Measurements from ENCODE around the gene ICAM5. TPM values are rescaled to one million over a fixed set of nuclear protein-coding genes. Genes with fewer than 3 reads are reported as not detected.
"Not testable (repeated sequence)": the region's sequence is repeated elsewhere in the genome, so short reads cannot be mapped to it uniquely, and the experiment has no call there.

The ICAM5 gene, protein sequence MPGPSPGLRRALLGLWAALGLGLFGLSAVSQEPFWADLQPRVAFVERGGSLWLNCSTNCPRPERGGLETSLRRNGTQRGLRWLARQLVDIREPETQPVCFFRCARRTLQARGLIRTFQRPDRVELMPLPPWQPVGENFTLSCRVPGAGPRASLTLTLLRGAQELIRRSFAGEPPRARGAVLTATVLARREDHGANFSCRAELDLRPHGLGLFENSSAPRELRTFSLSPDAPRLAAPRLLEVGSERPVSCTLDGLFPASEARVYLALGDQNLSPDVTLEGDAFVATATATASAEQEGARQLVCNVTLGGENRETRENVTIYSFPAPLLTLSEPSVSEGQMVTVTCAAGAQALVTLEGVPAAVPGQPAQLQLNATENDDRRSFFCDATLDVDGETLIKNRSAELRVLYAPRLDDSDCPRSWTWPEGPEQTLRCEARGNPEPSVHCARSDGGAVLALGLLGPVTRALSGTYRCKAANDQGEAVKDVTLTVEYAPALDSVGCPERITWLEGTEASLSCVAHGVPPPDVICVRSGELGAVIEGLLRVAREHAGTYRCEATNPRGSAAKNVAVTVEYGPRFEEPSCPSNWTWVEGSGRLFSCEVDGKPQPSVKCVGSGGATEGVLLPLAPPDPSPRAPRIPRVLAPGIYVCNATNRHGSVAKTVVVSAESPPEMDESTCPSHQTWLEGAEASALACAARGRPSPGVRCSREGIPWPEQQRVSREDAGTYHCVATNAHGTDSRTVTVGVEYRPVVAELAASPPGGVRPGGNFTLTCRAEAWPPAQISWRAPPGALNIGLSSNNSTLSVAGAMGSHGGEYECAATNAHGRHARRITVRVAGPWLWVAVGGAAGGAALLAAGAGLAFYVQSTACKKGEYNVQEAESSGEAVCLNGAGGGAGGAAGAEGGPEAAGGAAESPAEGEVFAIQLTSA
- 0.73 TPM for polyA plus RNA-seq (2013, experiment 1 of 2)
- 0.84 TPM for polyA plus RNA-seq (2013, experiment 2 of 2)

DNA sequence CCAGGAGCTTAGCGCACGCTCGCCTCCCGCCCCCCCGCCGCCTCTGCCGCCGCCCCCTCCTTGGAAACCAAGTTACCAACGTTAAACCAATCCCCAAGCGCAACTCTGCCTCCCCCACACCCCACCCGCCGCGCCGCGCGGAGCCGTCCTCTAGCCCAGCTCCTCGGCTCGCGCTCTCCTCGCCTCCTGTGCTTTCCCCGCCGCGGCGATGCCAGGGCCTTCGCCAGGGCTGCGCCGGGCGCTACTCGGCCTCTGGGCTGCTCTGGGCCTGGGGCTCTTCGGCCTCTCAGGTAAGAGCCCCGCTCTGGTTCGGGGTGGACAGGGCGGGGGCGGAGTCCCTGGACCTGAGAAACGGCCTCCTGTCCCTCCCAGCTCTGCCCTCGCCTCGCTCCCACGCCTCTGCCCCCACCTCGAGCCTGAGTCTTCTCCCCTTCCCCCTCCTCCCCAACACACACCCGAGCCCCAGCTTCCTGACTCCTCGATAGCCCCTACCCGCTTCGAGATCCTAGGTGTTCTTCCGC is at the start of gene ICAM5:
Gene ICAM5, plus strand, starts transcription at position 117 of the 521 bp plus-strand sequence. Its CDS starts 92 bp downstream, at position 209.
- Histone ChIP-seq H2BK12ac (ENCODE audit: low read length) (peak within 1 kb of the TSS; percentile 51), H3K4ac (ENCODE audit: low read length) (peak within 1 kb of the TSS; percentile 86), H3K9me3 (replicated peaks in 1 of 2; ENCODE audit: control insufficient read depth in 2 of 2, insufficient read depth in 1 of 2, low read depth in 1 of 2, low read length in 2 of 2) (peaks cover 5 to 15% of the 10 kb centered on the region in 2 donors), H2BK120ac (ENCODE audit: low read depth, low read length) (no peak within 1 kb of the TSS), H3K79me1 (ENCODE audit: low read depth, low read length) (no peaks in the 10 kb centered on the region), H3K4me2 (ENCODE audit: insufficient read depth, low read length, poor library complexity, severe bottlenecking) (peak within 1 kb of the TSS; percentile 68), H4K91ac (ENCODE audit: low read depth, low read length, poor library complexity) (no peak within 1 kb of the TSS), H2BK5ac (ENCODE audit: low read length) (peak within 1 kb of the TSS; percentile 26), H3K27ac (replicated peaks; ENCODE audit: low read length) (no peak within 1 kb of the TSS), H2AFZ (ENCODE audit: low read length) (peak within 1 kb of the TSS; percentile 98), H3K23ac (ENCODE audit: low read depth, low read length, poor library complexity) (peak within 1 kb of the TSS; percentile 52), H3K36me3 (replicated peaks in 1 of 2; ENCODE audit: control insufficient read depth in 2 of 2, insufficient read depth in 2 of 2, low read length in 2 of 2) (peaks cover 0 to 13% of the 10 kb centered on the region in 2 donors), H2AK5ac (ENCODE audit: low read depth, low read length) (peak within 1 kb of the TSS; percentile 85), H4K8ac (ENCODE audit: low read depth, low read length) (no peak within 1 kb of the TSS), H3K27me3 (ENCODE audit: control insufficient read depth in 3 of 3, insufficient read depth in 3 of 3, low read depth in 1 of 3, low read length in 3 of 3) (peaks cover 54 to 88% (median 62%) of the 10 kb centered on the region in 3 experiments), H3K4me1 (ENCODE audit: control insufficient read depth in 2 of 2, insufficient read depth in 1 of 2, low read depth in 1 of 2, low read length in 2 of 2) (peaks cover 26 to 32% of the 10 kb centered on the region in 2 donors), H3K18ac (ENCODE audit: low read length) (peak within 1 kb of the TSS; percentile 76), H3K14ac (ENCODE audit: low read length) (no peak within 1 kb of the TSS), H3K9ac (ENCODE audit: low read depth, low read length, poor library complexity) (peak within 1 kb of the TSS; percentile 33), H2BK15ac (ENCODE audit: low read length) (peak within 1 kb of the TSS; percentile 69), H3K4me3 (ENCODE audit: low read length in 2 of 2) (peak within 1 kb of the TSS; percentile 55 to 63)
- DNase-seq (ENCODE audit: low spot score): no peak
- no CpG with 5 or more reads among the region's 45 CpGs for WGBS, 2 donors (ENCODE audit: extremely low coverage in 2 of 2, insufficient read length in 2 of 2, insufficient replicate concordance in 1 of 2)

DNA sequence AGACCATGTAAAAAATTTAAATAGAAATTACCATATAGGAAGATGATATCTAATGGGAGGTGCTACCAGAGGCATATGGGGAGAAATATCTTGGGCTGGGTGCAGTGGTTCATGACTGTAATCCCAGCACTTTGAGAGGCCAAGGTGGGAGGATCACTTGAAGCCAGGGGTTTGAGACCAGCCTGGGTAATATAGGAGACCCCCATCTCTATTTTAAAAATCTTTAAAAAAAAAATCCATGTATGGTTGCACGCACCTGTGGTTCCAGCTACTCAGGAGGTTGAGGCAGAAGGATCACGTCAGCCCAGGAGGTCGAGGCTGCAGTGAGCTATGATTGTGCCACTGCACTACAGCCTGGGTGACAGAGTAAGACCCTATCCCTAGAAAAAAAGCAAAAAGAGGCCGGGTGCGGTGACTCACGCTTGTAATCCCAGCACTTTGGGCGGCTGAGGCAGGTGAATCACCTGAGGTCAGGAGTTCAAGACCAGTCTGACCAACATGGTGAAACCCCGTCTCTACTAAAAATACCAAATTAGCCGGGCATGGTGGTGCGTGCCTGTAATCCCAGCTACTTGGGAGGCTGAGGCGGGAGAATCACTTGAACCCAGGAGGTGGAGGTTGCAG is 47.8 kb upstream of the ICAM5 start:
- H3K23ac ChIP-seq (ENCODE audit: low read depth, low read length, poor library complexity); H2AFZ ChIP-seq (ENCODE audit: low read length); H2BK120ac ChIP-seq (ENCODE audit: low read depth, low read length); H2BK15ac ChIP-seq (ENCODE audit: low read length); H3K79me1 ChIP-seq (ENCODE audit: low read depth, low read length); H2BK5ac ChIP-seq (ENCODE audit: low read length); H3K27ac ChIP-seq (replicated peaks; ENCODE audit: low read length); H4K91ac ChIP-seq (ENCODE audit: low read depth, low read length, poor library complexity); H3K14ac ChIP-seq (ENCODE audit: low read length); H3K4me3 ChIP-seq (ENCODE audit: low read length in 2 of 2); H3K9ac ChIP-seq (ENCODE audit: low read depth, low read length, poor library complexity); H3K4me1 ChIP-seq (ENCODE audit: control insufficient read depth in 2 of 2, insufficient read depth in 1 of 2, low read depth in 1 of 2, low read length in 2 of 2); H3K9me3 ChIP-seq (replicated peaks in 1 of 2; ENCODE audit: control insufficient read depth in 2 of 2, insufficient read depth in 1 of 2, low read depth in 1 of 2, low read length in 2 of 2); H3K4ac ChIP-seq (ENCODE audit: low read length); H3K36me3 ChIP-seq (replicated peaks in 1 of 2; ENCODE audit: control insufficient read depth in 2 of 2, insufficient read depth in 2 of 2, low read length in 2 of 2); H3K4me2 ChIP-seq (ENCODE audit: insufficient read depth, low read length, poor library complexity, severe bottlenecking); H3K18ac ChIP-seq (ENCODE audit: low read length); H3K27me3 ChIP-seq (ENCODE audit: control insufficient read depth in 3 of 3, insufficient read depth in 3 of 3, low read depth in 1 of 3, low read length in 3 of 3); H2AK5ac ChIP-seq (ENCODE audit: low read depth, low read length); H2BK12ac ChIP-seq (ENCODE audit: low read length); H4K8ac ChIP-seq (ENCODE audit: low read depth, low read length); DNase-seq (ENCODE audit: low spot score): not testable (repeated sequence)
- WGBS, 2 donors (ENCODE audit: extremely low coverage in 2 of 2, insufficient read length in 2 of 2, insufficient replicate concordance in 1 of 2): no CpG with 5 or more reads among the region's 11 CpGs

DNA sequence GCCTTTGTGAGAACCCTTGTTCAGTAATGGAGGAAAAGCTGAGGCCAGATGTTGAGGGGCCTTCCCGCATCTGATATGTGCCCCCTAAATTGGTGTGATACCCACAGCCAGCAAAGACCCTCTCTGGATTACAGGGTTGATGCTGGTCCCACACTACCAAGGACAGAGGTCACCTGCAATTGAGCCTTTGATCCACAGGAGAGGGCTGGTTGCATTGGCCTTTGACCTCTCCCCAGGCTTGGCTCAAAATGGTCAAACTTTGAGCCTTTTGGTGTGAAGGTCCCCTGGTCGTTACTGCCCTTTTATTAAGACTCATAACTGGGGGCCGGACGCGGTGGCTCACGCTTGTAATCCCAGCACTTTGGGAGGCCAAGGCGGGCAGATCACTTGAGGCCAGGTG is 46.1 kb upstream of the ICAM5 start:
- Histone ChIP-seq H3K27ac (replicated peaks; ENCODE audit: low read length) (no peak overlapping the region), H3K14ac (ENCODE audit: low read length) (no peak overlapping the region)
- WGBS, 2 donors (ENCODE audit: extremely low coverage in 2 of 2, insufficient read length in 2 of 2, insufficient replicate concordance in 1 of 2): no CpG with 5 or more reads among the region's 7 CpGs

More for the DNA sequence above, 46.1 kb upstream of the ICAM5 start:
- no peaks in the 10 kb centered on the region for H3K27me3 ChIP-seq (ENCODE audit: control insufficient read depth in 3 of 3, insufficient read depth in 3 of 3, low read depth in 1 of 3, low read length in 3 of 3)
- H2BK12ac ChIP-seq (ENCODE audit: low read length): no peak overlapping the region
- H2BK120ac ChIP-seq (ENCODE audit: low read depth, low read length): no peak overlapping the region
- no peak overlapping the region for H3K4me2 ChIP-seq (ENCODE audit: insufficient read depth, low read length, poor library complexity, severe bottlenecking)
- H3K9me3 ChIP-seq (replicated peaks in 1 of 2; ENCODE audit: control insufficient read depth in 2 of 2, insufficient read depth in 1 of 2, low read depth in 1 of 2, low read length in 2 of 2): no peaks in the 10 kb centered on the region
- H2BK15ac ChIP-seq (ENCODE audit: low read length): no peak overlapping the region
- no peak overlapping the region for H2BK5ac ChIP-seq (ENCODE audit: low read length)
- no peak overlapping the region for H3K23ac ChIP-seq (ENCODE audit: low read depth, low read length, poor library complexity)
- DNase-seq (ENCODE audit: low spot score): no peak
- H3K4me1 ChIP-seq (ENCODE audit: control insufficient read depth in 2 of 2, insufficient read depth in 1 of 2, low read depth in 1 of 2, low read length in 2 of 2): peaks cover 0 to 6% of the 10 kb centered on the region in 2 donors
- no peak overlapping the region for H3K9ac ChIP-seq (ENCODE audit: low read depth, low read length, poor library complexity)
- no peak overlapping the region for H2AK5ac ChIP-seq (ENCODE audit: low read depth, low read length)
- H3K4me3 ChIP-seq (ENCODE audit: low read length in 2 of 2): no peak overlapping the region
- H3K4ac ChIP-seq (ENCODE audit: low read length): no peak overlapping the region
- no peak overlapping the region for H2AFZ ChIP-seq (ENCODE audit: low read length)
- H3K79me1 ChIP-seq (ENCODE audit: low read depth, low read length): no peaks in the 10 kb centered on the region
- H4K8ac ChIP-seq (ENCODE audit: low read depth, low read length): no peak overlapping the region
- H3K18ac ChIP-seq (ENCODE audit: low read length): no peak overlapping the region
- H4K91ac ChIP-seq (ENCODE audit: low read depth, low read length, poor library complexity): no peak overlapping the region
- H3K36me3 ChIP-seq (replicated peaks in 1 of 2; ENCODE audit: control insufficient read depth in 2 of 2, insufficient read depth in 2 of 2, low read length in 2 of 2): no peaks in the 10 kb centered on the region

All from neuronal stem cell (in vitro differentiated cells).